PC-3 (cell line): ENCODE data around the gene ICE2. TPM values are rescaled to one million over a fixed set of nuclear protein-coding genes. Genes with fewer than 3 reads are reported as not detected.
A peak's percentile ranks its signal among the peaks of the same experiment; 100 is the strongest.

Experiments
- ATAC-seq: fragments of 200-7000 bp; cut with Tn5 transposase; 2 replicates; pipeline ENCODE4 v1.9.1; 2020; ENCODE audit warnings: mild to moderate bottlenecking, moderate library complexity
- BruUV-seq: library from RNA; stranded (reverse); fragments of 400-500 nt; replicated peaks from 2 replicates; lab custom pipeline; 2021; lab: Mats Ljungman, UMichigan
- CTCF ChIA-PET: fragments of 300-600 bp; sonication (Branson Sonifier 250); formaldehyde crosslinking; loops from one replicate; lab custom pipeline; 2022; ENCODE audit warnings: antibody characterized with exemption; lab: Charles Lee
- POLR2A ChIA-PET: fragments of 300-600 bp; sonication (Branson Sonifier 250); formaldehyde crosslinking; loops from one replicate; lab custom pipeline; 2022; ENCODE audit warnings: antibody characterized with exemption; ENCODE audit not compliant: unreplicated experiment; lab: Charles Lee
- DNase-seq: peaks from one replicate; pipeline ENCODE4 v3.0.0-alpha.2; 2015
- H2AFZ ChIP-seq: fragments of 300-600 bp; sonication (generic); 2 replicates; pipeline ENCODE4 v1.6.0; 2016; ENCODE audit warnings: antibody characterized with exemption, low read length
- H3F3A ChIP-seq: fragments of 300-600 bp; sonication (generic); one replicate; pipeline ENCODE4 v1.6.0; 2017; ENCODE audit warnings: antibody characterized with exemption, low read length, control low read depth, mild to moderate bottlenecking; ENCODE audit not compliant: unreplicated experiment
- H3K27ac ChIP-seq: fragments of 300-600 bp; sonication (generic); 2 replicates; pipeline ENCODE4 v1.5.1; 2016; ENCODE audit warnings: mild to moderate bottlenecking, low read length
- H3K27me3 ChIP-seq: fragments of 300-600 bp; sonication (generic); 2 replicates; pipeline ENCODE4 v1.6.1; 2016; ENCODE audit warnings: low read length, mixed read lengths
- H3K36me3 ChIP-seq: fragments of 300-600 bp; sonication (generic); 2 replicates; pipeline ENCODE4 v1.6.1; 2016; ENCODE audit warnings: low read depth, mixed run types, low read length, mixed read lengths
- H3K4me1 ChIP-seq: fragments of 300-600 bp; sonication (generic); 2 replicates; pipeline ENCODE4 v1.5.1; 2016; ENCODE audit warnings: low read length; ENCODE audit not compliant: insufficient read depth
- H3K4me2 ChIP-seq: fragments of 300-600 bp; sonication (generic); 2 replicates; pipeline ENCODE4 v1.6.0; 2016; ENCODE audit warnings: low read length
- H3K4me3 ChIP-seq: fragments of 300-600 bp; sonication (generic); 2 replicates; pipeline ENCODE4 v1.5.1; 2016; ENCODE audit warnings: mild to moderate bottlenecking, low read length, mixed read lengths
- H3K79me2 ChIP-seq: fragments of 300-600 bp; sonication (generic); 2 replicates; pipeline ENCODE4 v1.6.1; 2017; ENCODE audit warnings: low read length, mixed read lengths
- H3K9ac ChIP-seq: fragments of 300-600 bp; sonication (generic); 2 replicates; pipeline ENCODE4 v1.6.0; 2016; ENCODE audit warnings: mild to moderate bottlenecking, low read length
- H3K9me2 ChIP-seq: fragments of 300-600 bp; sonication (generic); replicated peaks from 2 replicates; pipeline ENCODE4 v1.6.1; 2016; ENCODE audit warnings: mixed run types, low read length, mixed read lengths
- H3K9me3 ChIP-seq: fragments of 300-600 bp; sonication (generic); 2 replicates; pipeline ENCODE4 v1.6.1; 2016; ENCODE audit warnings: low read length, mixed read lengths
- H4K20me1 ChIP-seq: fragments of 300-600 bp; sonication (generic); 2 replicates; pipeline ENCODE4 v1.6.1; 2016; ENCODE audit warnings: low read length, mixed read lengths
- CTCF ChIP-seq: fragments of 300-600 bp; sonication (generic); conservative IDR thresholded peaks from 2 replicates; pipeline ENCODE4 v1.5.1; 2017; ENCODE audit warnings: antibody characterized with exemption, low read depth, mild to moderate bottlenecking, low read length
- EZH2 ChIP-seq: fragments of 300-600 bp; sonication (generic); IDR thresholded peaks from one replicate; pipeline ENCODE4 v1.6.1; 2017; ENCODE audit warnings: antibody characterized with exemption, mild to moderate bottlenecking, low read length; ENCODE audit not compliant: unreplicated experiment
- EZH2phosphoT487 ChIP-seq: fragments of 300-600 bp; sonication (generic); IDR thresholded peaks from 2 replicates; pipeline ENCODE4 v1.6.1; 2018; ENCODE audit warnings: mild to moderate bottlenecking, antibody characterized with exemption, low read length, borderline replicate concordance
- intact Hi-C: fragments of 100-400 bp; cut with micrococcal nuclease; formaldehyde crosslinking; loops from 2 replicates; pipeline ENCODE4 v1.9.0; 2023
- total RNA-seq: library from RNA; depleted of rRNA; stranded (reverse); fragments of >200 nt; gene quantifications from 2 replicates; pipeline ENCODE4 v1.2.3, GENCODE V29; 2014

ICE2 gene
- total RNA-seq, 1 experiment from 2014 or later, result 14.8 TPM

- Histone ChIP-seq H3K4me2 (peak overlapping the region; percentile 89), H2AFZ (no peak overlapping the region), H3K36me3 (peaks cover 57% of the 10 kb centered on the region), H3K27ac (peak overlapping the region; percentile 98), H3F3A (peaks cover 20% of the 10 kb centered on the region), H3K9me3 (no peaks in the 10 kb centered on the region), H4K20me1 (peaks cover 73% of the 10 kb centered on the region), H3K9me2 (no peaks in the 10 kb centered on the region), H3K9ac (no peak overlapping the region), H3K4me1 (peaks cover 81% of the 10 kb centered on the region), H3K4me3 (peak overlapping the region; percentile 67), H3K27me3 (no peaks in the 10 kb centered on the region), H3K79me2 (peaks cover 97% of the 10 kb centered on the region)
- TF ChIP-seq EZH2, result no peak
- no peak for TF ChIP-seq CTCF
- TF ChIP-seq EZH2phosphoT487, result no peak
- ChIA-PET CTCF (no interaction called here), POLR2A (interaction anchor here (0.6 kb wide), 1 partner anchor 9 kb away, joined by 3 read pairs; no protein-coding TSS in a partner anchor)
- no peak for DNase-seq
- BruUV-seq, result no TSS peak
- intact Hi-C loops, result loop anchor here (2.0 to 10.0 kb wide), 2 partner anchors 31 to 135 kb away; no protein-coding TSS in a partner anchor
- no peak for ATAC-seq
Observed at GRCh38 chr15:60390231-60390630, 88.7 kb downstream of the ICE2 start.

DNA sequence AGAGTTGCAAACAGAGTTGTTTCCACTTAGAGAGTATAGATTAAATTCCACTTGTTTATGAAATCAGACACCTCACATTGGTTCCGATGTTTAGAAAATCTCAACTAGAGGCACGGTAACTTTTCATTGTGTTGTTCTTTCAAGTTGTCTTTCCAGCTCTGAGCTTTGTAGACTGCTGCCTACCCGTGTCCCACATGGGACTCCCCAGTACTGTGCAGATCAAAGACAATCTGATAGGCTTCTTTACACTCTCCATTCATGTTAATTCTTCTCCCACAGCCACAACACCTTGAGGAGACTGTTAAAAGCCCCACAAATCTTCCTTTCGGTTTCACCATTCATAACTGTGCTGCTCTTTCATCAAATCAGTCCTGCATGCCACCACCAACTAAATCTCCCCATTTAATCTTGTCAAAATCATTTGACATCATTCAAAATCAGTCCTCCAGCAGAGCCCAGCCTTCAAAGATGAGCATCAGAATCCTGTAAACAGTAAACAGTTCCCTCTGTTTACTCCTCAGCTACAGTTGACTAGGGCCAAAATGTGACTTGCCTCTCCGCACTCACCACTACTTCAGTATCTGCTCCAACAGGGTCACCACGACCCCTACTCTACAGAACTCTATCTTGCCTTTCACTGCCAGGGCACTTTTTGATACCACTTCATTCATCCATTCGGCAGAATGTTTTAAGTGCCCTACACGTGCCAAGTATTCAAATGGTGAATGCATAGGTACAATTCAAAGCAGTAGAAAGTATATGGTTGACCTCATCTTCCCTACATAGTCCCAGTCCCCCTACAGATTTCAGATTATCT lies 89.5 kb downstream of the ICE2 start:
- intact Hi-C loops, result loop anchor here (2.0 to 10.0 kb wide), 2 partner anchors 31 to 135 kb away; no protein-coding TSS in a partner anchor
- POLR2A ChIA-PET, result interaction anchor here (0.6 kb wide), 1 partner anchor 8 kb away, joined by 3 read pairs; no protein-coding TSS in a partner anchor
- TF ChIP-seq EZH2 (no peak), CTCF (no peak), EZH2phosphoT487 (no peak)
- H3K27me3 ChIP-seq, result no peaks in the 10 kb centered on the region
- H3K9me3 ChIP-seq, result no peaks in the 10 kb centered on the region
- H3K9ac ChIP-seq, result no peak overlapping the region
- peaks cover 57% of the 10 kb centered on the region for H3K36me3 ChIP-seq
- H3K4me2 ChIP-seq, result peak overlapping the region; percentile 89
- ATAC-seq, result no peak
- peak overlapping the region; percentile 98; the same call in 1 of the 2 replicates for H3K27ac ChIP-seq
- BruUV-seq, result no TSS peak
- H3K9me2 ChIP-seq, result no peaks in the 10 kb centered on the region
- H3F3A ChIP-seq, result peaks cover 18% of the 10 kb centered on the region
- peaks cover 97% of the 10 kb centered on the region for H3K79me2 ChIP-seq
- no peak overlapping the region for H2AFZ ChIP-seq
- peaks cover 72% of the 10 kb centered on the region for H4K20me1 ChIP-seq
- H3K4me1 ChIP-seq, result peaks cover 80% of the 10 kb centered on the region
- CTCF ChIA-PET, result no interaction called here
- peak overlapping the region; percentile 67 for H3K4me3 ChIP-seq
- no peak for DNase-seq

GRCh38 chr15:60387321-60387720 lies 91.6 kb downstream of the ICE2 start:
- DNase-seq (no peak), ATAC-seq (no peak)
- H3K4me3 ChIP-seq, result no peak overlapping the region
- peaks cover 83% of the 10 kb centered on the region for H3K4me1 ChIP-seq
- H2AFZ ChIP-seq, result no peak overlapping the region
- peaks cover 99% of the 10 kb centered on the region for H3K79me2 ChIP-seq
- ChIA-PET POLR2A (no interaction called here), CTCF (no interaction called here)
- H3F3A ChIP-seq, result peaks cover 22% of the 10 kb centered on the region
- intact Hi-C loops, result no loop called here
- peaks cover 72% of the 10 kb centered on the region for H3K36me3 ChIP-seq
- peak overlapping the region; percentile 6 for H3K4me2 ChIP-seq
- H3K9me2 ChIP-seq, result no peaks in the 10 kb centered on the region
- H3K9ac ChIP-seq, result no peak overlapping the region
- no TSS peak for BruUV-seq
- no peak overlapping the region for H3K27ac ChIP-seq
- TF ChIP-seq CTCF (no peak), EZH2phosphoT487 (no peak), EZH2 (no peak)
- no peaks in the 10 kb centered on the region for H3K9me3 ChIP-seq
- no peaks in the 10 kb centered on the region for H3K27me3 ChIP-seq
- peaks cover 85% of the 10 kb centered on the region for H4K20me1 ChIP-seq
